B cell (primary cell): ENCODE results near the gene THADA. TPM values are rescaled to one million over a fixed set of nuclear protein-coding genes. Genes with fewer than 3 reads are reported as not detected.

ENCODE experiments used
- ATAC-seq: fragments of 200-7000 bp; cut with Tn5 transposase; one replicate; pipeline ENCODE4 v1.10.0; 2021; ENCODE audit warnings: low read depth, mild to moderate bottlenecking, moderate number of reproducible peaks, moderate library complexity
- CTCF ChIA-PET: fragments of 350-600 bp; sonication (Branson Sonifier 250); formaldehyde crosslinking; loops from one replicate; lab custom pipeline; 2021; ENCODE audit warnings: antibody characterized with exemption, inconsistent platforms; lab: Charles Lee
- POLR2A ChIA-PET: fragments of 350-600 bp; sonication (Branson Sonifier 250); formaldehyde crosslinking; loops from one replicate; lab custom pipeline; 2021; ENCODE audit warnings: antibody characterized with exemption; lab: Charles Lee
- DNase-seq: peaks from one replicate; pipeline ENCODE4 v3.0.0; 2013
- H2AFZ ChIP-seq: 2 replicates; pipeline ENCODE4 v1.6.1; 2012; ENCODE audit warnings: mild to moderate bottlenecking, low read depth, low read length; ENCODE audit not compliant: insufficient read depth, poor library complexity, severe bottlenecking
- H3K27ac ChIP-seq, 2 donors: 1 replicate in 1 of 2; 2 replicates in 1 of 2; pipeline ENCODE4 v1.5.1; 2012 to 2013; ENCODE audit warnings: low read length in 2 of 2, mild to moderate bottlenecking in 2 of 2, moderate library complexity in 1 of 2
- H3K27me3 ChIP-seq, 4 experiments: fragments of 200-600 bp in 1 of 4; sonication (generic) in 1 of 4; replicated peaks in 1 of 4; 1 replicate in 2 of 4; 2 replicates in 2 of 4; pipeline versions ENCODE4 v1.6.1 to v1.7.0; 2013 to 2016; ENCODE audit warnings: low read length in 3 of 4, mild to moderate bottlenecking in 2 of 4, mixed read lengths in 1 of 4, moderate library complexity in 1 of 4; ENCODE audit not compliant: insufficient read depth in 4 of 4, control insufficient read depth in 3 of 4; ENCODE audit errors: control extremely low read depth in 1 of 4
- H3K36me3 ChIP-seq, 2 experiments: replicated peaks in 1 of 2; 1 replicate in 1 of 2; 2 replicates in 1 of 2; pipeline versions ENCODE4 v1.6.1 to v1.7.1; 2013; ENCODE audit warnings: low read length in 1 of 2; ENCODE audit not compliant: insufficient read depth in 2 of 2, control insufficient read depth in 1 of 2; ENCODE audit errors: control extremely low read depth in 1 of 2, extremely low read depth in 1 of 2
- H3K4me1 ChIP-seq, 2 donors: fragments of 200-600 bp in 1 of 2; sonication (generic) in 1 of 2; 1 replicate in 1 of 2; 2 replicates in 1 of 2; pipeline versions ENCODE4 v1.5.1 to v1.6.1; 2013 to 2017; ENCODE audit warnings: low read length in 2 of 2; ENCODE audit not compliant: control insufficient read depth in 2 of 2, insufficient read depth in 2 of 2
- H3K4me2 ChIP-seq: replicated peaks from 2 replicates; pipeline ENCODE3; 2012; ENCODE audit warnings: mild to moderate bottlenecking, low read depth, low read length; ENCODE audit not compliant: poor library complexity, severe bottlenecking
- H3K4me3 ChIP-seq, 5 experiments: fragments of 200-600 bp in 1 of 5; sonication (generic) in 1 of 5; 1 replicate in 3 of 5; 2 replicates in 2 of 5; pipeline versions ENCODE4 v1.5.1 to v1.7.0; 2011 to 2016; ENCODE audit warnings: low read length in 4 of 5, mild to moderate bottlenecking in 4 of 5, low read depth in 2 of 5, control low read depth in 1 of 5, moderate library complexity in 1 of 5; ENCODE audit not compliant: insufficient read depth in 1 of 5; ENCODE audit errors: control extremely low read depth in 1 of 5, extremely low read depth in 1 of 5
- H3K79me2 ChIP-seq: fragments of 200-600 bp; sonication (generic); one replicate; pipeline ENCODE4 v1.6.0; 2016; ENCODE audit warnings: low read length; ENCODE audit not compliant: control insufficient read depth, insufficient read depth
- H3K9ac ChIP-seq: fragments of 200-600 bp; sonication (generic); 2 replicates; pipeline ENCODE4 v1.6.1; 2017; ENCODE audit warnings: mild to moderate bottlenecking, low read length, moderate library complexity
- H3K9me3 ChIP-seq, 3 donors: one replicate each; pipeline versions ENCODE4 v1.6.1 to v1.7.1; 2013; ENCODE audit warnings: low read length in 2 of 3; ENCODE audit not compliant: control insufficient read depth in 2 of 3, insufficient read depth in 1 of 3; ENCODE audit errors: control extremely low read depth in 1 of 3
- H4K20me1 ChIP-seq: 2 replicates; pipeline ENCODE4 v1.6.0; 2012; ENCODE audit warnings: mild to moderate bottlenecking, low read length; ENCODE audit not compliant: insufficient read depth, control insufficient read depth, poor library complexity, severe bottlenecking
- H3K27ac Mint-ChIP-seq: one replicate; pipeline ENCODE4 v1.8.0; 2021; ENCODE audit warnings: mixed read lengths
- H3K27me3 Mint-ChIP-seq: one replicate; pipeline ENCODE4 v1.8.0; 2021; ENCODE audit warnings: mixed read lengths
- H3K4me1 Mint-ChIP-seq: one replicate; pipeline ENCODE4 v1.8.0; 2021; ENCODE audit warnings: mixed read lengths
- H3K4me3 Mint-ChIP-seq: one replicate; pipeline ENCODE4 v1.8.0; 2021; ENCODE audit warnings: mixed read lengths
- H3K9me3 Mint-ChIP-seq: one replicate; pipeline ENCODE4 v1.8.0; 2022; ENCODE audit warnings: mixed read lengths; ENCODE audit not compliant: insufficient read depth
- CTCF ChIP-seq: fragments of 200-600 bp; IDR thresholded peaks from one replicate; pipeline ENCODE4 v1.8.0; 2022; ENCODE audit warnings: antibody characterized with exemption, mild to moderate bottlenecking
- EZH2 ChIP-seq: IDR thresholded peaks from 2 replicates; pipeline ENCODE4 v1.6.1; 2012; ENCODE audit warnings: borderline replicate concordance, low read depth, mild to moderate bottlenecking, moderate library complexity, low read length; ENCODE audit not compliant: insufficient read depth, poor library complexity, severe bottlenecking
- WGBS: methylation state at CpG from one replicate; pipeline ENCODE4 v1.1.5; 2013; ENCODE audit warnings: missing lambda C conversion rate; ENCODE audit not compliant: insufficient coverage; 5-methylcytosine and 5-hydroxymethylcytosine counted together
- intact Hi-C: fragments of 100-400 bp; cut with micrococcal nuclease; formaldehyde crosslinking; loops from one replicate; pipeline ENCODE4 v1.10.0; 2022
- polyA plus RNA-seq: library from polyadenylated mRNA; depleted of rRNA; stranded (reverse); fragments of >200 nt; gene quantifications from 2 replicates; pipeline ENCODE4 v1.2.3, GENCODE V29; 2012
- total RNA-seq, 2 donors: library from RNA; stranded (reverse); fragments of 120-200 nt in 1 of 2; gene quantifications; 1 replicate in 1 of 2; 2 replicates in 1 of 2; pipeline versions ENCODE4 v1.2.3 to v1.2.4, GENCODE V29; 2013 to 2022

The THADA gene
- total and polyA plus RNA-seq, 2 donors (not counting 1 experiment from before 2014, with no cell fraction given), result 17.6 to 48.5 TPM

GRCh38 chr2:43251171-43251731 is 344.6 kb downstream of the THADA start:
- H3K27ac ChIP-seq, result no peak overlapping the region
- H3K4me3 ChIP-seq, result no peak overlapping the region
- no peaks in the 10 kb centered on the region for H3K79me2 ChIP-seq
- no peak overlapping the region for H2AFZ ChIP-seq
- no peak for ATAC-seq
- peaks cover 6 to 32% of the 10 kb centered on the region in 2 experiments for H3K36me3 ChIP-seq
- H3K4me3 Mint-ChIP-seq, result no peak overlapping the region
- intact Hi-C loops, result no loop called here
- no peaks in the 10 kb centered on the region for H3K9me3 Mint-ChIP-seq
- H3K27me3 Mint-ChIP-seq, result no peaks in the 10 kb centered on the region
- H3K27me3 ChIP-seq, result no peaks in the 10 kb centered on the region
- H3K9ac ChIP-seq, result no peak overlapping the region
- H3K27ac Mint-ChIP-seq, result no peak overlapping the region
- 92% methylated on average over 4 of the region's 5 CpGs for WGBS
- no peaks in the 10 kb centered on the region for H3K4me1 ChIP-seq
- ChIA-PET CTCF (no interaction called here), POLR2A (no interaction called here)
- H3K9me3 ChIP-seq, result no peaks in the 10 kb centered on the region
- H3K4me2 ChIP-seq, result no peak overlapping the region
- H4K20me1 ChIP-seq, result no peaks in the 10 kb centered on the region
- no peak for TF ChIP-seq CTCF
- TF ChIP-seq EZH2, result no peak
- H3K4me1 Mint-ChIP-seq, result no peaks in the 10 kb centered on the region
- no peak for DNase-seq

- H3K27me3 Mint-ChIP-seq, result no peaks in the 10 kb centered on the region
- Histone ChIP-seq H3K9ac (no peak overlapping the region), H3K4me3 (no peak overlapping the region), H3K27ac (no peak overlapping the region), H3K79me2 (no peaks in the 10 kb centered on the region), H3K36me3 (peaks cover 6 to 25% of the 10 kb centered on the region in 2 experiments), H2AFZ (no peak overlapping the region), H3K9me3 (no peaks in the 10 kb centered on the region), H3K4me2 (no peak overlapping the region), H4K20me1 (no peaks in the 10 kb centered on the region), H3K27me3 (no peaks in the 10 kb centered on the region), H3K4me1 (no peaks in the 10 kb centered on the region)
- no peaks in the 10 kb centered on the region for H3K4me1 Mint-ChIP-seq
- no peak overlapping the region for H3K27ac Mint-ChIP-seq
- ATAC-seq, result no peak
- no CpG with 5 or more reads among the region's 2 CpGs for WGBS
- no peak for TF ChIP-seq EZH2
- POLR2A ChIA-PET, result no interaction called here
- H3K4me3 Mint-ChIP-seq, result no peak overlapping the region
- no peak for DNase-seq
- no peaks in the 10 kb centered on the region for H3K9me3 Mint-ChIP-seq
- intact Hi-C loops, result no loop called here
- CTCF ChIA-PET, result no interaction called here
Measured at GRCh38 chr2:43250015-43250414, 345.8 kb downstream of the THADA start.
